H1 (cell line): Measurements from ENCODE around the gene TTR. TPM values are rescaled to one million over a fixed set of nuclear protein-coding genes. Genes with fewer than 3 reads are reported as not detected.

Experiments
- CTCF ChIA-PET: fragments of 300-600 bp; sonication (Branson Sonifier 250); formaldehyde crosslinking; loops from one replicate; lab custom pipeline; 2021; ENCODE audit not compliant: partially characterized antibody; lab: Charles Lee
- POLR2A ChIA-PET: fragments of 300-600 bp; sonication (Branson Sonifier 250); formaldehyde crosslinking; loops from one replicate; lab custom pipeline; 2021; ENCODE audit warnings: inconsistent platforms; ENCODE audit not compliant: partially characterized antibody; lab: Charles Lee
- DNase-seq, 2 experiments: peaks; one replicate each; pipeline versions ENCODE4 v3.0.0 to v3.0.0-alpha.2; 2010 to 2022; ENCODE audit warnings: low spot score in 2 of 2, low read depth in 1 of 2, mixed read lengths in 1 of 2
- FAIRE-seq: peaks from 2 replicates; lab custom pipeline; 2011; peaks lifted over from hg19 to GRCh38; lab: Jason Lieb, UNC
- H2AFZ ChIP-seq: 2 replicates; pipeline ENCODE4 v1.8.1; 2012; ENCODE audit warnings: low read length, inconsistent platforms
- H2AK5ac ChIP-seq: 2 replicates; pipeline ENCODE4 v1.6.1; 2013; ENCODE audit warnings: low read depth, low read length
- H2BK120ac ChIP-seq: replicated peaks from 2 replicates; pipeline ENCODE3; 2013; ENCODE audit warnings: low read depth, low read length, inconsistent platforms
- H2BK12ac ChIP-seq: 2 replicates; pipeline ENCODE4 v1.6.1; 2013; ENCODE audit warnings: low read depth, low read length
- H2BK15ac ChIP-seq: 2 replicates; pipeline ENCODE4 v1.6.1; 2013; ENCODE audit warnings: low read length
- H2BK20ac ChIP-seq: 2 replicates; pipeline ENCODE4 v1.6.1; 2013; ENCODE audit warnings: low read length
- H2BK5ac ChIP-seq: 2 replicates; pipeline ENCODE4 v1.6.1; 2013; ENCODE audit warnings: low read depth, low read length
- H3K14ac ChIP-seq: 2 replicates; pipeline ENCODE4 v1.6.1; 2013; ENCODE audit warnings: inconsistent platforms; ENCODE audit not compliant: insufficient read length
- H3K18ac ChIP-seq: 2 replicates; pipeline ENCODE4 v1.6.1; 2013; ENCODE audit warnings: low read length; ENCODE audit errors: extremely low read depth
- H3K23ac ChIP-seq: 2 replicates; pipeline ENCODE4 v1.6.1; 2013; ENCODE audit warnings: inconsistent platforms; ENCODE audit not compliant: insufficient read length
- H3K23me2 ChIP-seq: 2 replicates; pipeline ENCODE4 v1.6.1; 2013; ENCODE audit warnings: low read depth, low read length
- H3K27ac ChIP-seq: 2 replicates; pipeline ENCODE4 v1.6.1; 2011; ENCODE audit warnings: low read depth, low read length, inconsistent platforms
- H3K27me3 ChIP-seq, 4 experiments: replicated peaks in 1 of 4; 1 replicate in 1 of 4; 2 replicates in 3 of 4; pipeline versions ENCODE4 v1.6.1 to v1.8.1; 2011 to 2013; ENCODE audit warnings: low read length in 3 of 4, mild to moderate bottlenecking in 3 of 4, inconsistent platforms in 2 of 4, mixed read lengths in 2 of 4, moderate library complexity in 1 of 4; ENCODE audit not compliant: control insufficient read depth in 3 of 4, insufficient read depth in 3 of 4; ENCODE audit errors: extremely low read depth in 1 of 4
- H3K36me3 ChIP-seq, 4 experiments: 2 replicates each; pipeline versions ENCODE4 v1.6.1 to v1.8.1; 2011 to 2013; ENCODE audit warnings: mild to moderate bottlenecking in 4 of 4, low read length in 3 of 4, moderate library complexity in 2 of 4, control low read depth in 1 of 4, inconsistent platforms in 1 of 4; ENCODE audit not compliant: insufficient read depth in 4 of 4, control insufficient read depth in 2 of 4
- H3K4ac ChIP-seq: replicated peaks from 2 replicates; pipeline ENCODE3; 2013; ENCODE audit warnings: low read length, low read depth, mixed read lengths, inconsistent platforms; ENCODE audit not compliant: insufficient read length
- H3K4me1 ChIP-seq, 4 experiments: replicated peaks in 1 of 4; 1 replicate in 1 of 4; 2 replicates in 3 of 4; pipeline versions ENCODE4 v1.6.1 to v1.8.1; 2011 to 2013; ENCODE audit warnings: low read length in 3 of 4, inconsistent platforms in 2 of 4, mixed read lengths in 1 of 4; ENCODE audit not compliant: insufficient read depth in 4 of 4, control insufficient read depth in 3 of 4
- H3K4me2 ChIP-seq, 2 experiments: 2 replicates each; pipeline versions ENCODE4 v1.6.1 to v1.8.1; 2011 to 2013; ENCODE audit warnings: low read depth in 2 of 2, low read length in 2 of 2, control low read depth in 1 of 2, inconsistent platforms in 1 of 2, mild to moderate bottlenecking in 1 of 2; ENCODE audit not compliant: insufficient read depth in 1 of 2
- H3K4me3 ChIP-seq, 4 experiments: fragments of 200-600, 300-600 bp in 1 of 4; sonication (generic), shearing (Covaris generic), sonication (Bioruptor Twin) in 1 of 4; 2 replicates each; pipeline versions ENCODE4 v1.5.1 to v1.8.1; 2011 to 2016; ENCODE audit warnings: low read length in 4 of 4, low read depth in 3 of 4, control low read depth in 2 of 4, inconsistent platforms in 2 of 4, mild to moderate bottlenecking in 2 of 4, mixed read lengths in 1 of 4, moderate library complexity in 1 of 4; ENCODE audit not compliant: insufficient read depth in 2 of 4; ENCODE audit errors: extremely low read depth in 1 of 4
- H3K56ac ChIP-seq: replicated peaks from 2 replicates; pipeline ENCODE3; 2013; ENCODE audit warnings: low read depth, mild to moderate bottlenecking, mixed read lengths, low read length, inconsistent platforms; ENCODE audit not compliant: insufficient read length
- H3K79me1 ChIP-seq: 2 replicates; pipeline ENCODE4 v1.6.1; 2013; ENCODE audit warnings: low read depth, low read length, control low read depth
- H3K79me2 ChIP-seq, 2 experiments: 2 replicates each; pipeline versions ENCODE4 v1.6.1 to v1.8.1; 2012 to 2013; ENCODE audit warnings: low read length in 2 of 2, mild to moderate bottlenecking in 2 of 2, inconsistent platforms in 1 of 2; ENCODE audit not compliant: insufficient read depth in 2 of 2, control insufficient read depth in 1 of 2
- H3K9ac ChIP-seq, 4 experiments: replicated peaks in 1 of 4; 1 replicate in 1 of 4; 2 replicates in 3 of 4; pipeline versions ENCODE4 v1.6.1 to v1.8.1; 2011 to 2013; ENCODE audit warnings: low read depth in 3 of 4, low read length in 3 of 4, control low read depth in 2 of 4, mild to moderate bottlenecking in 2 of 4, moderate library complexity in 2 of 4, inconsistent platforms in 1 of 4; ENCODE audit errors: extremely low read depth in 1 of 4
- H3K9me3 ChIP-seq, 2 experiments: 2 replicates each; pipeline versions ENCODE4 v1.6.1 to v1.8.1; 2012 to 2013; ENCODE audit warnings: mild to moderate bottlenecking in 2 of 2, moderate library complexity in 2 of 2, control low read depth in 1 of 2, inconsistent platforms in 1 of 2, low read depth in 1 of 2, low read length in 1 of 2, mixed read lengths in 1 of 2; ENCODE audit not compliant: insufficient read depth in 2 of 2
- H4K20me1 ChIP-seq, 2 experiments: replicated peaks in 1 of 2; 2 replicates each; pipeline versions ENCODE3 to v1.8.1; 2011 to 2013; ENCODE audit warnings: inconsistent platforms in 2 of 2, low read length in 2 of 2, mild to moderate bottlenecking in 1 of 2; ENCODE audit not compliant: insufficient read depth in 2 of 2, control insufficient read depth in 1 of 2
- H4K5ac ChIP-seq: 2 replicates; pipeline ENCODE4 v1.6.1; 2013; ENCODE audit warnings: low read length, low read depth, mixed read lengths, inconsistent platforms; ENCODE audit not compliant: insufficient read length
- H4K8ac ChIP-seq: 2 replicates; pipeline ENCODE4 v1.8.0; 2013; ENCODE audit warnings: mild to moderate bottlenecking, moderate library complexity, low read length, inconsistent platforms; ENCODE audit not compliant: insufficient read depth; ENCODE audit errors: extremely low read depth
- H4K91ac ChIP-seq: replicated peaks from 2 replicates; pipeline ENCODE3; 2013; ENCODE audit warnings: low read length, mixed read lengths, inconsistent platforms; ENCODE audit not compliant: insufficient read length
- ASH2L ChIP-seq: fragments of 200-600, 300-600 bp; sonication (generic); IDR thresholded peaks from one replicate; pipeline ENCODE4 v1.7.1; 2017; ENCODE audit warnings: low read length
- CBX5 ChIP-seq: fragments of 300-800, 300-1000 bp; sonication (generic); IDR thresholded peaks from 2 replicates; pipeline ENCODE4 v1.7.1; 2016; ENCODE audit warnings: antibody characterized with exemption, low read length, low read depth
- CBX8 ChIP-seq: fragments of 300-800, 300-1000 bp; sonication (generic); IDR thresholded peaks from 2 replicates; pipeline ENCODE4 v1.7.1; 2016; ENCODE audit warnings: low read depth, low read length, borderline replicate concordance
- CTBP2 ChIP-seq: IDR thresholded peaks from 2 replicates; pipeline ENCODE4 v1.7.0; 2011; ENCODE audit warnings: borderline replicate concordance, mild to moderate bottlenecking, moderate library complexity, mixed read lengths, low read length; ENCODE audit not compliant: insufficient read depth, insufficient read length
- EGR1 ChIP-seq: IDR thresholded peaks from 2 replicates; pipeline ENCODE4 v1.6.1; 2011; ENCODE audit warnings: low read depth, low read length, borderline replicate concordance
- EP300 ChIP-seq, 2 experiments: IDR thresholded peaks; 1 replicate in 1 of 2; 2 replicates in 1 of 2; pipeline ENCODE4 v1.6.1; 2011 to 2012; ENCODE audit warnings: low read depth in 2 of 2, low read length in 2 of 2, mild to moderate bottlenecking in 2 of 2, borderline replicate concordance in 1 of 2, inconsistent platforms in 1 of 2, moderate library complexity in 1 of 2
- GTF2F1 ChIP-seq: IDR thresholded peaks from 2 replicates; pipeline ENCODE4 v1.6.1; 2012; ENCODE audit warnings: low read depth, low read length, improper control_type of control experiment, borderline replicate concordance
- RXRA ChIP-seq: IDR thresholded peaks from 2 replicates; pipeline ENCODE4 v1.6.1; 2011; ENCODE audit warnings: low read depth, mild to moderate bottlenecking, low read length, moderate library complexity; ENCODE audit not compliant: insufficient read depth
- WGBS, 2 experiments: shearing (Covaris generic) in 1 of 2; methylation state at CpG; one replicate each; pipeline versions ENCODE4 v1.1.6 to v1.1.7; 2013 to 2015; ENCODE audit warnings: low lambda C conversion rate in 2 of 2, mixed read lengths in 2 of 2, inconsistent platforms in 1 of 2, low coverage in 1 of 2, missing lambda C conversion rate in 1 of 2; ENCODE audit not compliant: insufficient replicate concordance in 2 of 2, insufficient coverage in 1 of 2, insufficient read length in 1 of 2; ENCODE audit errors: extremely low coverage in 1 of 2, missing lambda C conversion rate in 1 of 2; 5-methylcytosine and 5-hydroxymethylcytosine counted together
- polyA plus RNA-seq, 7 experiments: library from polyadenylated mRNA; depleted of rRNA in 3 of 7; stranded (reverse) in 5 of 7; unstranded in 2 of 7; fragments of >200 nt in 5 of 7; fragments of 200-250 nt in 2 of 7; gene quantifications; 1 replicate in 5 of 7; 2 replicates in 1 of 7; 4 replicates in 1 of 7; pipeline versions ENCODE4 v1.2.1 to v1.2.3, GENCODE V29; 2011 to 2013; ENCODE audit warnings: missing spikeins in 2 of 7, mixed read lengths in 2 of 7
- total RNA-seq: library from RNA; stranded (reverse); fragmentation: NEBNext Ultra II Directional; extraction: Animal tissue kit (Norgen Biotek cat#: 25700); gene quantifications from 2 replicates; pipeline ENCODE4 v1.2.1, GENCODE V29; 2021

TTR gene
- total and polyA plus RNA-seq, 2 of the 8 experiments (the other 6 are each of a cell fraction or from before 2014, with no cell fraction given) = not detected

DNA sequence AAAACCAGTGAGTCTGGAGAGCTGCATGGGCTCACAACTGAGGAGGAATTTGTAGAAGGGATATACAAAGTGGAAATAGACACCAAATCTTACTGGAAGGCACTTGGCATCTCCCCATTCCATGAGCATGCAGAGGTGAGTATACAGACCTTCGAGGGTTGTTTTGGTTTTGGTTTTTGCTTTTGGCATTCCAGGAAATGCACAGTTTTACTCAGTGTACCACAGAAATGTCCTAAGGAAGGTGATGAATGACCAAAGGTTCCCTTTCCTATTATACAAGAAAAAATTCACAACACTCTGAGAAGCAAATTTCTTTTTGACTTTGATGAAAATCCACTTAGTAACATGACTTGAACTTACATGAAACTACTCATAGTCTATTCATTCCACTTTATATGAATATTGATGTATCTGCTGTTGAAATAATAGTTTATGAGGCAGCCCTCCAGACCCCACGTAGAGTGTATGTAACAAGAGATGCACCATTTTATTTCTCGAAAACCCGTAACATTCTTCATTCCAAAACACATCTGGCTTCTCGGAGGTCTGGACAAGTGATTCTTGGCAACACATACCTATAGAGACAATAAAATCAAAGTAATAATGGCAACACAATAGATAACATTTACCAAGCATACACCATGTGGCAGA is 3.6 kb downstream of the TTR start:
- DNase-seq = no peak
- Histone ChIP-seq H2BK20ac (no peak overlapping the region), H3K14ac (no peak overlapping the region), H2AFZ (no peak overlapping the region), H4K8ac (no peak overlapping the region), H2BK5ac (no peak overlapping the region), H4K5ac (no peak overlapping the region), H3K56ac (no peak overlapping the region), H3K9me3 (no peaks in the 10 kb centered on the region), H3K18ac (no peak overlapping the region), H3K4ac (no peak overlapping the region), H3K4me3 (no peak overlapping the region), H3K23me2 (no peaks in the 10 kb centered on the region), H3K27ac (no peak overlapping the region), H3K23ac (peak overlapping the region; percentile 60), H2BK120ac (no peak overlapping the region), H4K20me1 (no peaks in the 10 kb centered on the region), H3K9ac (no peak overlapping the region), H3K4me1 (no peaks in the 10 kb centered on the region), H4K91ac (no peak overlapping the region), H3K36me3 (no peaks in the 10 kb centered on the region), H2AK5ac (no peak overlapping the region), H3K4me2 (no peak overlapping the region), H2BK15ac (no peak overlapping the region), H2BK12ac (no peak overlapping the region), H3K27me3 (no peaks in the 10 kb centered on the region), H3K79me1 (no peaks in the 10 kb centered on the region), H3K79me2 (no peaks in the 10 kb centered on the region)
- ChIA-PET POLR2A (interaction anchor here (0.7 kb wide), 1 partner anchor 15 kb away, joined by 3 read pairs; no protein-coding TSS in a partner anchor), CTCF (interaction anchor here (0.6 to 1.9 kb wide), 4 partner anchors 15 to 31 kb away, joined by 3 to 8 read pairs (median 4); no protein-coding TSS in a partner anchor)
- WGBS, 2 experiments = 84% methylated on average over 5 of the region's 5 CpGs; no CpG with 5 or more reads in 1 of the 2 experiments
- TF ChIP-seq ASH2L = no peak
- no peak for TF ChIP-seq CBX8
- TF ChIP-seq GTF2F1 = no peak
- no peak for TF ChIP-seq EGR1
- TF ChIP-seq EP300 (IDR thresholded peaks at IDR 0.05; ENCODE audit: borderline replicate concordance in 1 of 2, low read depth in 2 of 2, low read length in 2 of 2) = no peak
- no peak for TF ChIP-seq CTBP2
- TF ChIP-seq CBX5 = no peak
- TF ChIP-seq RXRA = no peak
- FAIRE-seq = no peak
